ENCODE measurements around the gene UBB. TPM values are rescaled to one million over a fixed set of nuclear protein-coding genes. Genes with fewer than 3 reads are reported as not detected.
A peak's percentile ranks its signal among the peaks of the same experiment; 100 is the strongest.
"Not testable (repeated sequence)": the region's sequence is repeated elsewhere in the genome, so short reads cannot be mapped to it uniquely, and the experiment has no call there.

UBB gene
- total RNA-seq, 1 experiment from 2014 or later = 2,497 TPM

- Histone ChIP-seq H3K9me3 (ENCODE audit: low read depth, low read length, poor library complexity, severe bottlenecking) (no peaks in the 10 kb centered on the region), H3K27ac (ENCODE audit: low read depth, low read length, poor library complexity, severe bottlenecking) (no peak overlapping the region), H3K4me3 (ENCODE audit: low read depth, low read length, poor library complexity, severe bottlenecking) (peak overlapping the region; percentile 94), H3K27me3 (replicated peaks; ENCODE audit: insufficient read depth, low read depth, low read length, poor library complexity) (no peaks in the 10 kb centered on the region), H3K4me1 (ENCODE audit: insufficient read depth, low read length, poor library complexity, severe bottlenecking) (peaks cover 4% of the 10 kb centered on the region), H3K36me3 (ENCODE audit: insufficient read depth, low read length, poor library complexity, severe bottlenecking) (peaks cover 24% of the 10 kb centered on the region)
- intact Hi-C loops (cut with micrococcal nuclease; ENCODE audit: unreplicated experiment) = no loop called here
- DNase-seq (ENCODE audit: low spot score) = no peak
- no TSS peak for BruUV-seq (replicated peaks)
- ChIA-PET CTCF (no interaction called here), POLR2A (ENCODE audit: low non-redundant PET) (no interaction called here)
- no peak for TF ChIP-seq EZH2 (IDR thresholded peaks at IDR 0.05; ENCODE audit: borderline replicate concordance, low read depth, low read length, poor library complexity, severe bottlenecking)
- TF ChIP-seq CTCF (conservative IDR thresholded peaks at IDR 0.05; ENCODE audit: low read depth, low read length) = no peak
Measured at GRCh38 chr17:16383216-16383615, 2.3 kb downstream of the UBB start.

GRCh38 chr17:16383772-16384287 is 2.9 kb downstream of the UBB start:
- CTCF ChIA-PET = no interaction called here
- no peaks in the 10 kb centered on the region for H3K27me3 ChIP-seq (replicated peaks; ENCODE audit: insufficient read depth, low read depth, low read length, poor library complexity)
- POLR2A ChIA-PET (ENCODE audit: low non-redundant PET) = no interaction called here
- no peak for TF ChIP-seq EZH2 (IDR thresholded peaks at IDR 0.05; ENCODE audit: borderline replicate concordance, low read depth, low read length, poor library complexity, severe bottlenecking)
- no peak for TF ChIP-seq CTCF (conservative IDR thresholded peaks at IDR 0.05; ENCODE audit: low read depth, low read length)
- no TSS peak for BruUV-seq (replicated peaks)
- no peak for DNase-seq (ENCODE audit: low spot score)
- no peak overlapping the region for H3K4me3 ChIP-seq (ENCODE audit: low read depth, low read length, poor library complexity, severe bottlenecking)
- H3K36me3 ChIP-seq (ENCODE audit: insufficient read depth, low read length, poor library complexity, severe bottlenecking) = peaks cover 24% of the 10 kb centered on the region
- no peaks in the 10 kb centered on the region for H3K9me3 ChIP-seq (ENCODE audit: low read depth, low read length, poor library complexity, severe bottlenecking)
- intact Hi-C loops (cut with micrococcal nuclease; ENCODE audit: unreplicated experiment) = no loop called here
- no peak overlapping the region for H3K27ac ChIP-seq (ENCODE audit: low read depth, low read length, poor library complexity, severe bottlenecking)
- H3K4me1 ChIP-seq (ENCODE audit: insufficient read depth, low read length, poor library complexity, severe bottlenecking) = peaks cover 4% of the 10 kb centered on the region

DNA sequence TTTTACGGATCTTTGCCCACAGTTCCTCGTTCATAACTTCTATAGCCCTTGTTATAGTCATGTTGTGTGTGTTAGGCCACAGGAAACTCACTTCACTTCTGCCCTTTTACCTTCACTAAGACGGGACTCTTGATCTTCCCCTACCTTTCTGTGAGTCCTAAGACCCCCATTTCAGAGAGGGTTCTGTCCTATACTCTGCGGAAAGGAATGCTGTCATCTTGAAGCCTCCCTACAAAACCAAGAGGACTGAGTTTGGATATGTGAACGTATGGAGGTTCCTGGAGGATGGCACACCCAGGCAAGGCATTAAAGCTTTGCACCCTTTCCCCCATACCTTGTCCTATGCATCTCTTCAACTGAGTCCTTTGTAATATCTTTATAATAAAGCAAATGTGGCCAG is 3.7 kb downstream of the UBB start:
- H3K36me3 ChIP-seq (ENCODE audit: insufficient read depth, low read length, poor library complexity, severe bottlenecking) = peaks cover 24% of the 10 kb centered on the region
- CTCF ChIA-PET = no interaction called here
- POLR2A ChIA-PET (ENCODE audit: low non-redundant PET) = interaction anchor here (0.7 kb wide), 1 partner anchor 35 kb away, joined by 4 read pairs; no protein-coding TSS in a partner anchor
- no peak for DNase-seq (ENCODE audit: low spot score)
- no peaks in the 10 kb centered on the region for H3K27me3 ChIP-seq (replicated peaks; ENCODE audit: insufficient read depth, low read depth, low read length, poor library complexity)
- intact Hi-C loops (cut with micrococcal nuclease; ENCODE audit: unreplicated experiment) = no loop called here
- no peaks in the 10 kb centered on the region for H3K9me3 ChIP-seq (ENCODE audit: low read depth, low read length, poor library complexity, severe bottlenecking)
- no peak overlapping the region for H3K4me3 ChIP-seq (ENCODE audit: low read depth, low read length, poor library complexity, severe bottlenecking)
- no TSS peak for BruUV-seq (replicated peaks)
- peaks cover 4% of the 10 kb centered on the region for H3K4me1 ChIP-seq (ENCODE audit: insufficient read depth, low read length, poor library complexity, severe bottlenecking)
- no peak overlapping the region for H3K27ac ChIP-seq (ENCODE audit: low read depth, low read length, poor library complexity, severe bottlenecking)
- TF ChIP-seq EZH2 (IDR thresholded peaks at IDR 0.05; ENCODE audit: borderline replicate concordance, low read depth, low read length, poor library complexity, severe bottlenecking) = no peak
- TF ChIP-seq CTCF (conservative IDR thresholded peaks at IDR 0.05; ENCODE audit: low read depth, low read length) = no peak

- POLR2A ChIA-PET (ENCODE audit: low non-redundant PET); intact Hi-C loops (cut with micrococcal nuclease; ENCODE audit: unreplicated experiment); H3K9me3 ChIP-seq (ENCODE audit: low read depth, low read length, poor library complexity, severe bottlenecking); CTCF ChIA-PET; H3K4me1 ChIP-seq (ENCODE audit: insufficient read depth, low read length, poor library complexity, severe bottlenecking); DNase-seq (ENCODE audit: low spot score); BruUV-seq (replicated peaks); H3K27me3 ChIP-seq (replicated peaks; ENCODE audit: insufficient read depth, low read depth, low read length, poor library complexity): not testable (repeated sequence)
- peaks cover 24% of the 10 kb centered on the region for H3K36me3 ChIP-seq (ENCODE audit: insufficient read depth, low read length, poor library complexity, severe bottlenecking)
- H3K4me3 ChIP-seq (ENCODE audit: low read depth, low read length, poor library complexity, severe bottlenecking) = peak overlapping the region; percentile 53
- H3K27ac ChIP-seq (ENCODE audit: low read depth, low read length, poor library complexity, severe bottlenecking) = peak overlapping the region; percentile 71
Measured at GRCh38 chr17:16386126-16386507, 5.2 kb downstream of the UBB start.
